SKM-1 treated with dmso at 0.1 percent for 144 hours (cell line): ENCODE results near the gene TLR5.
A peak's percentile ranks its signal among the peaks of the same experiment; 100 is the strongest.

Source experiments
- DNase-seq: peaks from one replicate; lab custom pipeline; 2025; ENCODE audit not compliant: unreplicated experiment; lab: John Stamatoyannopoulos, UW

The TLR5 gene

GRCh38 chr1:223152399-223152798, 9.4 kb upstream of the TLR5 start:
- no peak for DNase-seq

GRCh38 chr1:223150443-223150842, 7.4 kb upstream of the TLR5 start:
- no peak for DNase-seq

- DNase-seq, result no peak
Observed at GRCh38 chr1:223147873-223148272, 4.8 kb upstream of the TLR5 start.

- no peak for DNase-seq
Observed at GRCh38 chr1:223147409-223147808, 4.4 kb upstream of the TLR5 start.

GRCh38 chr1:223146745-223147144, 3.7 kb upstream of the TLR5 start:
- DNase-seq, result no peak

- DNase-seq, result no peak
Observed at GRCh38 chr1:223144914-223145313, 1.9 kb upstream of the TLR5 start.

- no peak for DNase-seq
Observed at GRCh38 chr1:223144431-223144830, 1.4 kb upstream of the TLR5 start.

- peak; percentile 74 for DNase-seq
Observed at GRCh38 chr1:223143537-223144248, 645 bp upstream of the TLR5 start.

GRCh38 chr1:223142269-223142668, 779 bp downstream of the TLR5 start:
- DNase-seq, result no peak

GRCh38 chr1:223140611-223141405, 2.2 kb downstream of the TLR5 start:
- no peak for DNase-seq

GRCh38 chr1:223137455-223138085, 5.5 kb downstream of the TLR5 start:
- DNase-seq, result peak; percentile 85

- no peak for DNase-seq
Observed at GRCh38 chr1:223136086-223136485, 7.0 kb downstream of the TLR5 start.

GRCh38 chr1:223135176-223135942, 7.7 kb downstream of the TLR5 start:
- no peak for DNase-seq

GRCh38 chr1:223133824-223134435, 9.1 kb downstream of the TLR5 start:
- peak; percentile 90 for DNase-seq

GRCh38 chr1:223133306-223133823, 9.7 kb downstream of the TLR5 start:
- DNase-seq, result no peak

- DNase-seq, result peak; percentile 71
Observed at GRCh38 chr1:223129229-223129901, 13.7 kb downstream of the TLR5 start.

GRCh38 chr1:223126741-223127140, 16.3 kb downstream of the TLR5 start:
- no peak for DNase-seq

- DNase-seq, result no peak
Observed at GRCh38 chr1:223125766-223126165, 17.3 kb downstream of the TLR5 start.

- no peak for DNase-seq
Observed at GRCh38 chr1:223123011-223123610, 19.9 kb downstream of the TLR5 start.

- no peak for DNase-seq
Observed at GRCh38 chr1:223118418-223118817, 24.6 kb downstream of the TLR5 start.
